Ovary (tissue), 9 donors: ENCODE data around the gene MAP3K19. TPM values are rescaled to one million over a fixed set of nuclear protein-coding genes. Genes with fewer than 3 reads are reported as not detected.
"Not testable (repeated sequence)": the region's sequence is repeated elsewhere in the genome, so short reads cannot be mapped to it uniquely, and the experiment has no call there.

Experiments
- DNase-seq, 5 donors: peaks; one replicate each; pipeline ENCODE4 v3.0.0-alpha.2; 2019 to 2020
- H3K27ac ChIP-seq, 2 donors: fragments of 200-600 bp; one replicate each; pipeline versions ENCODE4 v1.5.1 to v1.8.0; 2019 to 2022
- H3K27me3 ChIP-seq: fragments of 200-600 bp; one replicate; pipeline ENCODE4 v1.8.0; 2022
- H3K36me3 ChIP-seq: fragments of 200-600 bp; sonication (generic); one replicate; pipeline ENCODE4 v1.5.1; 2019
- H3K4me1 ChIP-seq: one replicate; pipeline ENCODE4 v1.8.1; 2013; ENCODE audit warnings: mild to moderate bottlenecking, moderate library complexity; ENCODE audit not compliant: insufficient read depth
- H3K4me3 ChIP-seq: fragments of 200-600 bp; sonication (generic); one replicate; pipeline ENCODE4 v1.5.1; 2017
- H3K9me3 ChIP-seq, 2 donors: fragments of 200-600 bp in 1 of 2; sonication (generic) in 1 of 2; one replicate each; pipeline versions ENCODE4 v1.5.1 to v1.8.1; 2013 to 2019; ENCODE audit warnings: mild to moderate bottlenecking in 1 of 2, moderate library complexity in 1 of 2
- CTCF ChIP-seq, 3 donors: fragments of 450-650 bp in 2 of 3; fragments of 200-600 bp in 1 of 3; IDR thresholded peaks; one replicate each; pipeline versions ENCODE4 v1.5.1 to v1.8.0; 2016 to 2022; ENCODE audit warnings: antibody characterized with exemption in 3 of 3, mild to moderate bottlenecking in 1 of 3
- EP300 ChIP-seq: sonication (generic); formaldehyde crosslinking; IDR thresholded peaks from one replicate; pipeline ENCODE4 v1.6.1; 2017; ENCODE audit warnings: antibody characterized with exemption
- POLR2A ChIP-seq: fragments of 450-650 bp; IDR thresholded peaks from one replicate; pipeline ENCODE4 v1.6.1; 2017; ENCODE audit warnings: antibody characterized with exemption, mild to moderate bottlenecking, moderate library complexity
- WGBS, 3 donors: extraction: QIAGEN DNeasy Blood & Tissue Kit in 1 of 3; methylation state at CpG; one replicate each; pipeline versions ENCODE4 v1.1.5 to v1.1.7; 2013 to 2017; 5-methylcytosine and 5-hydroxymethylcytosine counted together
- intact Hi-C, 4 donors: fragments of 100-400 bp; cut with DNase I; formaldehyde crosslinking; loops; one replicate each; pipeline versions ENCODE4 v1.11.0 to v1.15.1; 2022 to 2023
- polyA plus RNA-seq, 2 donors: library from polyadenylated mRNA; stranded (reverse); fragments of 200-250 nt in 1 of 2; fragments of 350-450 nt in 1 of 2; fragmentation: Illumina TruSeq in 1 of 2; extraction: RNeasy Lipid Tissue Mini Kit (QIAGEN cat#74804) in 1 of 2; gene quantifications; one replicate each; pipeline ENCODE4 v1.2.3, GENCODE V29; 2013 to 2014
- total RNA-seq, 7 donors: library from RNA; depleted of rRNA in 2 of 7; stranded (reverse); fragments of >200 nt in 2 of 7; fragmentation: NEBNext Ultra II Directional in 3 of 7; extraction: Animal tissue kit (Norgen Biotek cat#: 25700) in 3 of 7; gene quantifications; one replicate each; pipeline versions ENCODE4 v1.1.0 to v1.2.4, GENCODE V29; 2016 to 2023
- donor health status: DM: no; HTN: no; CAD: no; lungs with moderate emphysema.
- donor health status: DM: no; HTN: no; CAD: no.
- donor health status: Bipolar disorder and iron deficiency.
- donor health status: DM: yes; HTN: yes; CAD: no.
- donor health status: DM: no; HTN: no; CAD: no.
- donor health status: DM: yes; HTN: yes; CAD: no.

MAP3K19 gene
- total and polyA plus RNA-seq, 9 donors = 0.02 to 23.2 (median 0.93) TPM; not detected in 3

GRCh38 chr2:134975281-134976009, 71.8 kb downstream of the MAP3K19 start:
- TF ChIP-seq POLR2A (no peak), EP300 (no peak), CTCF (IDR thresholded peaks at IDR 0.05) (no peak)
- intact Hi-C loops = no loop called here
- H3K4me1 ChIP-seq = no peaks in the 10 kb centered on the region
- no peak overlapping the region for H3K4me3 ChIP-seq
- WGBS, 3 donors = 93 to 98% (median 93%) methylated on average over 6 of the region's 6 CpGs
- no peaks in the 10 kb centered on the region for H3K27me3 ChIP-seq
- H3K9me3 ChIP-seq = no peaks in the 10 kb centered on the region
- H3K27ac ChIP-seq = no peak overlapping the region
- DNase-seq = no peak
- no peaks in the 10 kb centered on the region for H3K36me3 ChIP-seq

- no peaks in the 10 kb centered on the region for H3K4me1 ChIP-seq
- TF ChIP-seq EP300 (no peak), POLR2A (no peak), CTCF (IDR thresholded peaks at IDR 0.05) (no peak)
- no peaks in the 10 kb centered on the region for H3K36me3 ChIP-seq
- H3K27me3 ChIP-seq = no peaks in the 10 kb centered on the region
- 87 to 94% (median 90%) methylated on average over 2 of the region's 2 CpGs for WGBS, 3 donors
- intact Hi-C loops = no loop called here
- no peak overlapping the region for H3K4me3 ChIP-seq
- no peak overlapping the region for H3K27ac ChIP-seq
- H3K9me3 ChIP-seq = no peaks in the 10 kb centered on the region
- DNase-seq = no peak
Measured at GRCh38 chr2:134973241-134974138, 73.8 kb downstream of the MAP3K19 start.

GRCh38 chr2:134967166-134967565, 80.1 kb downstream of the MAP3K19 start:
- H3K9me3 ChIP-seq, intact Hi-C loops, H3K27ac ChIP-seq, DNase-seq, H3K4me3 ChIP-seq, H3K4me1 ChIP-seq, H3K27me3 ChIP-seq, H3K36me3 ChIP-seq: not testable (repeated sequence)
- WGBS, 3 donors = 83 to 86% (median 85%) methylated on average over 10 of the region's 10 CpGs

GRCh38 chr2:134957477-134957876, 89.8 kb downstream of the MAP3K19 start:
- H3K27me3 ChIP-seq = no peaks in the 10 kb centered on the region
- H3K9me3 ChIP-seq = no peaks in the 10 kb centered on the region
- no peak overlapping the region for H3K27ac ChIP-seq
- H3K4me3 ChIP-seq = no peak overlapping the region
- intact Hi-C loops = no loop called here
- whole genome bisulfite sequencing, 3 donors = 81 to 90% (median 86%) methylated on average over 5 of the region's 5 CpGs
- TF ChIP-seq EP300 (no peak), CTCF (IDR thresholded peaks at IDR 0.05) (no peak), POLR2A (no peak)
- H3K36me3 ChIP-seq = no peaks in the 10 kb centered on the region
- no peak for DNase-seq
- H3K4me1 ChIP-seq = no peaks in the 10 kb centered on the region

- Histone ChIP-seq H3K4me1 (no peaks in the 10 kb centered on the region), H3K4me3 (no peak overlapping the region), H3K36me3 (no peaks in the 10 kb centered on the region), H3K27me3 (no peaks in the 10 kb centered on the region), H3K27ac (no peak overlapping the region), H3K9me3 (no peaks in the 10 kb centered on the region)
- TF ChIP-seq CTCF (IDR thresholded peaks at IDR 0.05) (no peak), POLR2A (no peak), EP300 (no peak)
- intact Hi-C loops = no loop called here
- 37 to 47% (median 43%) methylated on average over 1 of the region's 1 CpG for WGBS, 3 donors
- no peak for DNase-seq
Measured at GRCh38 chr2:134955744-134956143, 91.5 kb downstream of the MAP3K19 start.
